Astrocyte of the spinal cord (primary cell): Measurements from ENCODE around the gene C16orf82.

Source experiments
- DNase-seq: peaks from one replicate; pipeline ENCODE4 v3.0.0; 2011; ENCODE audit warnings: low read depth, low spot score
- H3K4me3 ChIP-seq: 2 replicates; pipeline ENCODE4 v1.5.1; 2011; ENCODE audit warnings: low read depth, mild to moderate bottlenecking, low read length, moderate library complexity
- in situ Hi-C: cut with HindIII; loops from 2 replicates; pipeline ENCODE4 v1.10.0; 2017; ENCODE audit warnings: low sequenced_read_pairs
- TF ChIP-seq, protein P1 (sequence below): IDR thresholded peaks from 2 replicates; pipeline ENCODE4 v1.5.1; 2012; ENCODE audit warnings: low read depth, mild to moderate bottlenecking, low read length, inconsistent platforms

Gene C16orf82

DNA sequence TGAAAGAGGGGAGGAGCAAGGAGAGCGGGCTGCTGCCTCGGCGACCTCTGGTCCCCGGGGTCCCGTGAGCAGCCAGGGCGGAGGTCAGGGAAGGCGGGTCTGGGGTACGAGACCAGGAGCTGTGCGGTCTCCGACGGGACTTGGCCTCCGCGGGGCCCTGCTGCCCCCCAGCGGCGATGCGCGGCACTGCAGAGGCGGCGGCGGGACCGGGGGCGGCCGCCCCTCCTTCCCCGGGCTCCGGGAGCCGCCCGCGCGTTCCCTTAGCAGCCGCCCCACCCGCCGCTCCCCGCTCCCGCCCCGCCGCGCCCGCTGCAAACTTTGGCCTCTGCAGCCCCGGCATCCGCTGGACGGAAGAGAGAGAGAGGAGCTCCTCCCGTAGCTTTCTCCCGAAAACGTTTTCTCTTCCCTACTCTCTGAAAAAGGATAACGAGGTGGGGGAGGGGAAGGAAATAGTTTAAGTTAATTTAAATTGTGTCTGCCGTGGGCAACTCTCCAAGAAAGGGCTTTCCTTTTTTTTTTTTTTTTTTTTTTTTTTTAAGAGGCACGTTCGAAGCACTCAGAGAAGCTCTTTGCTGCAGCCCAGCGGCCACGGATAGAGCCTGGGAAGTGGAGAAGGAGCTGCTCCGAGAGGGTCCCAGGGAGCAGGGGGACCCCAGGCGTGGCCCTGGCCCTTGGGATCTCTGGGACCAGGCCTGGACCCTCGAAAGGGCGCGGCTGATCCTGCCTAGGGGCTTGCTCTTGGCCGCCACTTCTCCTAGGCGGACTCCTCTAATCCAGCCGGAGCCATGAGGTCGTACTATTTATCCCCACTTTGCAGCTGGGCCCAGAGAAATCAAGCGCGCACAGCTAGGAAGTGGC, 43.2 kb downstream of the C16orf82 start:
- H3K4me3 ChIP-seq, result peak overlapping the region; percentile 45
- TF ChIP-seq, protein P1, sequence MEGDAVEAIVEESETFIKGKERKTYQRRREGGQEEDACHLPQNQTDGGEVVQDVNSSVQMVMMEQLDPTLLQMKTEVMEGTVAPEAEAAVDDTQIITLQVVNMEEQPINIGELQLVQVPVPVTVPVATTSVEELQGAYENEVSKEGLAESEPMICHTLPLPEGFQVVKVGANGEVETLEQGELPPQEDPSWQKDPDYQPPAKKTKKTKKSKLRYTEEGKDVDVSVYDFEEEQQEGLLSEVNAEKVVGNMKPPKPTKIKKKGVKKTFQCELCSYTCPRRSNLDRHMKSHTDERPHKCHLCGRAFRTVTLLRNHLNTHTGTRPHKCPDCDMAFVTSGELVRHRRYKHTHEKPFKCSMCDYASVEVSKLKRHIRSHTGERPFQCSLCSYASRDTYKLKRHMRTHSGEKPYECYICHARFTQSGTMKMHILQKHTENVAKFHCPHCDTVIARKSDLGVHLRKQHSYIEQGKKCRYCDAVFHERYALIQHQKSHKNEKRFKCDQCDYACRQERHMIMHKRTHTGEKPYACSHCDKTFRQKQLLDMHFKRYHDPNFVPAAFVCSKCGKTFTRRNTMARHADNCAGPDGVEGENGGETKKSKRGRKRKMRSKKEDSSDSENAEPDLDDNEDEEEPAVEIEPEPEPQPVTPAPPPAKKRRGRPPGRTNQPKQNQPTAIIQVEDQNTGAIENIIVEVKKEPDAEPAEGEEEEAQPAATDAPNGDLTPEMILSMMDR, result peak; percentile 76
- peak; percentile 76 for DNase-seq
- in situ Hi-C loops, result no loop called here

GRCh38 chr16:27110524-27110896, 43.8 kb downstream of the C16orf82 start:
- TF ChIP-seq, protein P1, result no peak
- no peak overlapping the region for H3K4me3 ChIP-seq
- DNase-seq, result no peak
- in situ Hi-C loops, result no loop called here

- in situ Hi-C loops, result no loop called here
- H3K4me3 ChIP-seq, result no peak overlapping the region
- TF ChIP-seq, protein P1, result no peak
- DNase-seq, result no peak
These were observed 44.8 kb downstream of the C16orf82 start for GRCh38 chr16:27111486-27111885.

- DNase-seq, result no peak
- no peak overlapping the region for H3K4me3 ChIP-seq
- TF ChIP-seq, protein P1, result no peak
- in situ Hi-C loops, result no loop called here
These were observed 45.5 kb downstream of the C16orf82 start for GRCh38 chr16:27112093-27112811.

DNA sequence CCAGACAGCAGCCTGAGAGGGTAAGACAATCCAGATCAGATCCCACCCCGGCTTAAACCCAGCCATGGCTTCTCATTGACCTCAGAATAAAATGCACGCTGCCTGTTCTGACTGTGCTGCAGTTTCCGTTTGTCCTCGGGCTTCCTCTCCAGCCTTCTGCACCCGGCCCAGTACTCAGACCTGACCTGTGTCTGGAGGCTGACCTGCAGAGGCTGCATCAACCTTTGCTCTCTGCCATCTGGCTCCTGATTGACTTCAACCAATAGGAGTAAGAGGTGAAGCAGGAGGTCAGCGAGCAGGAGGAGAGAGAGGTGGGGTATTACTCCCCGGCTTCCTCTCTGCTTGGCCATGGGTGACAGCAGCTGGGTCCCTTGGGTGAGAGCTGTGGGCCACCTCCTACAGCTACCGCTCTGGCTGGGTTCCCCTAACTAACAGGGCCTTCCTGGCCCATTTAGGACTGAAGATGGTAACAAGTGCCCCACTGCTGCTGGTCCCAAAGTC, 46.7 kb downstream of the C16orf82 start:
- in situ Hi-C loops, result no loop called here
- TF ChIP-seq, protein P1, result no peak
- no peak overlapping the region for H3K4me3 ChIP-seq
- DNase-seq, result no peak

- no peak overlapping the region for H3K4me3 ChIP-seq
- TF ChIP-seq, protein P1, result no peak
- in situ Hi-C loops, result no loop called here
- no peak for DNase-seq
These were observed 47.3 kb downstream of the C16orf82 start for GRCh38 chr16:27114006-27114405.
